SK-N-SH (cell line): ENCODE results near the gene TLDC2.

Source experiments
- CHD2 ChIP-seq: fragments of 150-350 bp; IDR thresholded peaks from 2 replicates; pipeline ENCODE4 v1.6.1; 2018; ENCODE audit warnings: low read length; ENCODE audit not compliant: partially characterized antibody
- JUND ChIP-seq: IDR thresholded peaks from 2 replicates; pipeline ENCODE4 v1.4.0; 2012
- POLR2AphosphoS5 ChIP-seq: IDR thresholded peaks from 2 replicates; pipeline ENCODE4 v1.6.1; 2012; ENCODE audit warnings: low read depth, low read length
- RFX5 ChIP-seq: IDR thresholded peaks from 2 replicates; pipeline ENCODE4 v1.6.1; 2012; ENCODE audit warnings: mild to moderate bottlenecking, improper control_type of control experiment, low read length
- TCF12 ChIP-seq: IDR thresholded peaks from 2 replicates; pipeline ENCODE4 v1.4.0; 2012
- YY1 ChIP-seq: IDR thresholded peaks from 2 replicates; pipeline ENCODE4 v1.4.0; 2012; ENCODE audit warnings: low read depth, mild to moderate bottlenecking
- TF ChIP-seq, protein P1 (sequence below): fragments of 200-600 bp; sonication (generic); IDR thresholded peaks from 2 replicates; pipeline ENCODE4 v1.6.1; 2017; ENCODE audit warnings: antibody characterized with exemption, mild to moderate bottlenecking, moderate library complexity
- TF ChIP-seq, protein P2 (sequence below): IDR thresholded peaks from 2 replicates; pipeline ENCODE4 v1.6.1; 2012; ENCODE audit warnings: mild to moderate bottlenecking, low read depth, low read length, moderate library complexity

DNA sequence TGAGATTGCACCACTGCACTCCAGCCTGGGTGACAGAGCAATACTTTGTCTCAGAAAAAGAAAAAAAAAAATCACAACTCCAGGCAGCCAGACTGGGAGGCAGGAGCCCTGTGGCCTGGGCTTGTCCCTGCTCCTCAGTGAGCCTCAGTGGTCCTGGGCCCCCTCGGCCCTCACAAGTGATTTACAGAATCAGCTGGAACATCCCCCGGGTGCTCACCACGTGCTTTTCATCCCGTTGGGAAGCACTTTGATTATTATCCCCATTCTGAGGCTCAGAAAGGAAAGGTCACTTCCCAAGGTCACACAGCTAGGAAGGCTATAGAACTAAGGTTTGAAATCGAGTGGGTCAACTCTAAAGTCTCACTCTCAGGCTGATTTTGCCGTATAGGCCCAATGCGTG lies 43.1 kb upstream of the TLDC2 start:
- no peak for TF ChIP-seq POLR2AphosphoS5
- no peak for TF ChIP-seq JUND
- TF ChIP-seq, protein P1, sequence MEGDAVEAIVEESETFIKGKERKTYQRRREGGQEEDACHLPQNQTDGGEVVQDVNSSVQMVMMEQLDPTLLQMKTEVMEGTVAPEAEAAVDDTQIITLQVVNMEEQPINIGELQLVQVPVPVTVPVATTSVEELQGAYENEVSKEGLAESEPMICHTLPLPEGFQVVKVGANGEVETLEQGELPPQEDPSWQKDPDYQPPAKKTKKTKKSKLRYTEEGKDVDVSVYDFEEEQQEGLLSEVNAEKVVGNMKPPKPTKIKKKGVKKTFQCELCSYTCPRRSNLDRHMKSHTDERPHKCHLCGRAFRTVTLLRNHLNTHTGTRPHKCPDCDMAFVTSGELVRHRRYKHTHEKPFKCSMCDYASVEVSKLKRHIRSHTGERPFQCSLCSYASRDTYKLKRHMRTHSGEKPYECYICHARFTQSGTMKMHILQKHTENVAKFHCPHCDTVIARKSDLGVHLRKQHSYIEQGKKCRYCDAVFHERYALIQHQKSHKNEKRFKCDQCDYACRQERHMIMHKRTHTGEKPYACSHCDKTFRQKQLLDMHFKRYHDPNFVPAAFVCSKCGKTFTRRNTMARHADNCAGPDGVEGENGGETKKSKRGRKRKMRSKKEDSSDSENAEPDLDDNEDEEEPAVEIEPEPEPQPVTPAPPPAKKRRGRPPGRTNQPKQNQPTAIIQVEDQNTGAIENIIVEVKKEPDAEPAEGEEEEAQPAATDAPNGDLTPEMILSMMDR = no peak
- no peak for TF ChIP-seq TCF12
- TF ChIP-seq, protein P2, sequence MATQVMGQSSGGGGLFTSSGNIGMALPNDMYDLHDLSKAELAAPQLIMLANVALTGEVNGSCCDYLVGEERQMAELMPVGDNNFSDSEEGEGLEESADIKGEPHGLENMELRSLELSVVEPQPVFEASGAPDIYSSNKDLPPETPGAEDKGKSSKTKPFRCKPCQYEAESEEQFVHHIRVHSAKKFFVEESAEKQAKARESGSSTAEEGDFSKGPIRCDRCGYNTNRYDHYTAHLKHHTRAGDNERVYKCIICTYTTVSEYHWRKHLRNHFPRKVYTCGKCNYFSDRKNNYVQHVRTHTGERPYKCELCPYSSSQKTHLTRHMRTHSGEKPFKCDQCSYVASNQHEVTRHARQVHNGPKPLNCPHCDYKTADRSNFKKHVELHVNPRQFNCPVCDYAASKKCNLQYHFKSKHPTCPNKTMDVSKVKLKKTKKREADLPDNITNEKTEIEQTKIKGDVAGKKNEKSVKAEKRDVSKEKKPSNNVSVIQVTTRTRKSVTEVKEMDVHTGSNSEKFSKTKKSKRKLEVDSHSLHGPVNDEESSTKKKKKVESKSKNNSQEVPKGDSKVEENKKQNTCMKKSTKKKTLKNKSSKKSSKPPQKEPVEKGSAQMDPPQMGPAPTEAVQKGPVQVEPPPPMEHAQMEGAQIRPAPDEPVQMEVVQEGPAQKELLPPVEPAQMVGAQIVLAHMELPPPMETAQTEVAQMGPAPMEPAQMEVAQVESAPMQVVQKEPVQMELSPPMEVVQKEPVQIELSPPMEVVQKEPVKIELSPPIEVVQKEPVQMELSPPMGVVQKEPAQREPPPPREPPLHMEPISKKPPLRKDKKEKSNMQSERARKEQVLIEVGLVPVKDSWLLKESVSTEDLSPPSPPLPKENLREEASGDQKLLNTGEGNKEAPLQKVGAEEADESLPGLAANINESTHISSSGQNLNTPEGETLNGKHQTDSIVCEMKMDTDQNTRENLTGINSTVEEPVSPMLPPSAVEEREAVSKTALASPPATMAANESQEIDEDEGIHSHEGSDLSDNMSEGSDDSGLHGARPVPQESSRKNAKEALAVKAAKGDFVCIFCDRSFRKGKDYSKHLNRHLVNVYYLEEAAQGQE = no peak
- no peak for TF ChIP-seq RFX5
- no peak for TF ChIP-seq YY1
- no peak for TF ChIP-seq CHD2
